Central memory CD8-positive, alpha-beta T cell (primary cell): ENCODE measurements around the gene ANO1.

ENCODE experiments used
- ATAC-seq: fragments of 150-1000 bp; cut with Tn5 transposase; replicated peaks from 2 replicates; pipeline ENCODE4 v1.10.0; 2022; ENCODE audit warnings: mild to moderate bottlenecking, moderate FRiP score, moderate number of reproducible peaks; ENCODE audit not compliant: poor library complexity, severe bottlenecking; ENCODE audit errors: extremely low read depth
- DNase-seq, 2 donors: peaks; one replicate each; pipeline ENCODE4 v3.0.0; 2021; ENCODE audit warnings: low spot score in 2 of 2
- H3K27ac Mint-ChIP-seq: one replicate; pipeline ENCODE4 v1.8.0; 2022; ENCODE audit warnings: low read depth, mild to moderate bottlenecking, moderate library complexity, mixed read lengths
- H3K27me3 Mint-ChIP-seq: one replicate; pipeline ENCODE4 v1.8.0; 2022; ENCODE audit warnings: mixed read lengths
- H3K36me3 Mint-ChIP-seq: one replicate; pipeline ENCODE4 v1.8.0; 2022; ENCODE audit warnings: mild to moderate bottlenecking, moderate library complexity, mixed read lengths; ENCODE audit not compliant: insufficient read depth
- H3K4me1 Mint-ChIP-seq: one replicate; pipeline ENCODE4 v1.8.0; 2022; ENCODE audit warnings: mixed read lengths
- H3K4me3 Mint-ChIP-seq: one replicate; pipeline ENCODE4 v1.8.0; 2022; ENCODE audit warnings: mild to moderate bottlenecking, moderate library complexity, mixed read lengths
- H3K9me3 Mint-ChIP-seq: one replicate; pipeline ENCODE4 v1.8.0; 2022; ENCODE audit warnings: mixed read lengths

The ANO1 gene

GRCh38 chr11:70120674-70121073 lies 42.6 kb downstream of the ANO1 start:
- Mint-ChIP-seq H3K4me3 (no peak overlapping the region), H3K9me3 (peaks cover 12% of the 10 kb centered on the region), H3K27ac (no peak overlapping the region), H3K27me3 (peaks cover 20% of the 10 kb centered on the region), H3K4me1 (no peaks in the 10 kb centered on the region), H3K36me3 (no peaks in the 10 kb centered on the region)
- DNase-seq, result no peak
- ATAC-seq, result no peak

GRCh38 chr11:70122490-70123198 lies 44.5 kb downstream of the ANO1 start:
- Mint-ChIP-seq H3K4me1 (no peaks in the 10 kb centered on the region), H3K4me3 (no peak overlapping the region), H3K27me3 (peaks cover 13% of the 10 kb centered on the region), H3K9me3 (peaks cover 12% of the 10 kb centered on the region), H3K27ac (no peak overlapping the region), H3K36me3 (no peaks in the 10 kb centered on the region)
- DNase-seq (no peak), ATAC-seq (no peak)

GRCh38 chr11:70123711-70124110 lies 45.6 kb downstream of the ANO1 start:
- Mint-ChIP-seq H3K27me3 (peaks cover 9% of the 10 kb centered on the region), H3K36me3 (no peaks in the 10 kb centered on the region), H3K27ac (no peak overlapping the region), H3K9me3 (peaks cover 6% of the 10 kb centered on the region), H3K4me3 (no peak overlapping the region), H3K4me1 (no peaks in the 10 kb centered on the region)
- ATAC-seq, result no peak
- no peak for DNase-seq

- H3K9me3 Mint-ChIP-seq, result peaks cover 6% of the 10 kb centered on the region
- H3K27me3 Mint-ChIP-seq, result peaks cover 9% of the 10 kb centered on the region
- H3K27ac Mint-ChIP-seq, result no peak overlapping the region
- no peak overlapping the region for H3K4me3 Mint-ChIP-seq
- ATAC-seq (no peak), DNase-seq (no peak)
- no peaks in the 10 kb centered on the region for H3K36me3 Mint-ChIP-seq
- H3K4me1 Mint-ChIP-seq, result no peaks in the 10 kb centered on the region
These were observed 46.3 kb downstream of the ANO1 start for GRCh38 chr11:70124321-70125000.

- Mint-ChIP-seq H3K9me3 (peaks cover 6% of the 10 kb centered on the region), H3K27ac (no peak overlapping the region), H3K4me1 (no peaks in the 10 kb centered on the region), H3K27me3 (peaks cover 9% of the 10 kb centered on the region), H3K4me3 (no peak overlapping the region), H3K36me3 (no peaks in the 10 kb centered on the region)
- no peak for ATAC-seq
- DNase-seq, result no peak
These were observed 48.4 kb downstream of the ANO1 start for GRCh38 chr11:70126494-70126893.

- H3K27ac Mint-ChIP-seq, result no peak overlapping the region
- DNase-seq (no peak), ATAC-seq (no peak)
- H3K27me3 Mint-ChIP-seq, result peaks cover 19% of the 10 kb centered on the region
- H3K4me3 Mint-ChIP-seq, result no peak overlapping the region
- H3K36me3 Mint-ChIP-seq, result no peaks in the 10 kb centered on the region
- H3K9me3 Mint-ChIP-seq, result no peaks in the 10 kb centered on the region
- no peaks in the 10 kb centered on the region for H3K4me1 Mint-ChIP-seq
These were observed 49.7 kb downstream of the ANO1 start for GRCh38 chr11:70127653-70128434.

- Mint-ChIP-seq H3K27ac (no peak overlapping the region), H3K4me3 (no peak overlapping the region), H3K27me3 (peaks cover 19% of the 10 kb centered on the region), H3K4me1 (no peaks in the 10 kb centered on the region), H3K9me3 (no peaks in the 10 kb centered on the region), H3K36me3 (no peaks in the 10 kb centered on the region)
- no peak for DNase-seq
- ATAC-seq, result no peak
These were observed 50.4 kb downstream of the ANO1 start for GRCh38 chr11:70128435-70128906.

GRCh38 chr11:70129051-70129592 lies 51.0 kb downstream of the ANO1 start:
- DNase-seq, result no peak
- no peaks in the 10 kb centered on the region for H3K36me3 Mint-ChIP-seq
- no peak overlapping the region for H3K4me3 Mint-ChIP-seq
- ATAC-seq, result no peak
- peaks cover 16% of the 10 kb centered on the region for H3K27me3 Mint-ChIP-seq
- H3K9me3 Mint-ChIP-seq, result no peaks in the 10 kb centered on the region
- H3K27ac Mint-ChIP-seq, result no peak overlapping the region
- H3K4me1 Mint-ChIP-seq, result no peaks in the 10 kb centered on the region

GRCh38 chr11:70130636-70131035 lies 52.5 kb downstream of the ANO1 start:
- Mint-ChIP-seq H3K4me3 (no peak overlapping the region), H3K9me3 (no peaks in the 10 kb centered on the region), H3K27ac (no peak overlapping the region), H3K4me1 (no peaks in the 10 kb centered on the region), H3K27me3 (peaks cover 10% of the 10 kb centered on the region), H3K36me3 (no peaks in the 10 kb centered on the region)
- DNase-seq, result no peak
- ATAC-seq, result no peak

GRCh38 chr11:70131606-70132190 lies 53.6 kb downstream of the ANO1 start:
- DNase-seq, result no peak
- no peaks in the 10 kb centered on the region for H3K4me1 Mint-ChIP-seq
- H3K36me3 Mint-ChIP-seq, result no peaks in the 10 kb centered on the region
- peaks cover 10% of the 10 kb centered on the region for H3K27me3 Mint-ChIP-seq
- no peak overlapping the region for H3K27ac Mint-ChIP-seq
- H3K9me3 Mint-ChIP-seq, result no peaks in the 10 kb centered on the region
- no peak for ATAC-seq
- no peak overlapping the region for H3K4me3 Mint-ChIP-seq

- Mint-ChIP-seq H3K4me1 (no peaks in the 10 kb centered on the region), H3K27ac (no peak overlapping the region), H3K27me3 (peaks cover 10% of the 10 kb centered on the region), H3K4me3 (no peak overlapping the region), H3K36me3 (no peaks in the 10 kb centered on the region), H3K9me3 (no peaks in the 10 kb centered on the region)
- DNase-seq (no peak), ATAC-seq (no peak)
These were observed 54.5 kb downstream of the ANO1 start for GRCh38 chr11:70132641-70133040.

- H3K9me3 Mint-ChIP-seq, result no peaks in the 10 kb centered on the region
These were observed 55.7 kb downstream of the ANO1 start for GRCh38 chr11:70133771-70134335.

More at GRCh38 chr11:70133771-70134335, 55.7 kb downstream of the ANO1 start:
- no peak for ATAC-seq
- Mint-ChIP-seq H3K4me3 (no peak overlapping the region), H3K27me3 (peaks cover 10% of the 10 kb centered on the region), H3K4me1 (no peaks in the 10 kb centered on the region), H3K36me3 (no peaks in the 10 kb centered on the region), H3K27ac (no peak overlapping the region)
- no peak for DNase-seq
